ENCODE results near the gene GLI3.

DNA sequence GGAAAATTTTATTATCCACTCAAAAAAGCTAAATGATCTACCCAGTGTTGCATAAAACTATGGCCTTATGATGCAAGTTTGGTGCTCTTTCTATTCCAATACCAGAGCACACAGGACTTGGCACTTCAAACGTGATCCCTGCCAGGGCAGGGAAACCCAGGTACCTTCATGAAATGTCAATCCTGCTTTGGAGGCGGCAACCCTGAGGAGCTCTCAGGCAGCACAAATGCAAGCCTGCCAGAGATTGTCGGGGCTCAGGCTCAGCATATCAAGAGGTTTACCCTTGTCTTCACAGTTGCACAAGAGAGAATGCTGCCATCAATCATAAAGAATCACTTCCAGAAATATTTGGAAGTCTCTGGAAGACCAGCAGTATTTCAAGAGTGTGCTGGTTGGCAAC, 151.5 kb downstream of the GLI3 start:
- TF ChIP-seq ZNF423 (CRISPR knock-in tag; IDR thresholded peaks at IDR 0.05) (no peak), CREB1 (CRISPR knock-in tag; IDR thresholded peaks at IDR 0.05) (no peak), NFYB (CRISPR knock-in tag; conservative IDR thresholded peaks at IDR 0.05; ENCODE audit: low read depth) (no peak), NFE2L1 (CRISPR knock-in tag; IDR thresholded peaks at IDR 0.05) (no peak)
- TF ChIP-seq, protein P1, sequence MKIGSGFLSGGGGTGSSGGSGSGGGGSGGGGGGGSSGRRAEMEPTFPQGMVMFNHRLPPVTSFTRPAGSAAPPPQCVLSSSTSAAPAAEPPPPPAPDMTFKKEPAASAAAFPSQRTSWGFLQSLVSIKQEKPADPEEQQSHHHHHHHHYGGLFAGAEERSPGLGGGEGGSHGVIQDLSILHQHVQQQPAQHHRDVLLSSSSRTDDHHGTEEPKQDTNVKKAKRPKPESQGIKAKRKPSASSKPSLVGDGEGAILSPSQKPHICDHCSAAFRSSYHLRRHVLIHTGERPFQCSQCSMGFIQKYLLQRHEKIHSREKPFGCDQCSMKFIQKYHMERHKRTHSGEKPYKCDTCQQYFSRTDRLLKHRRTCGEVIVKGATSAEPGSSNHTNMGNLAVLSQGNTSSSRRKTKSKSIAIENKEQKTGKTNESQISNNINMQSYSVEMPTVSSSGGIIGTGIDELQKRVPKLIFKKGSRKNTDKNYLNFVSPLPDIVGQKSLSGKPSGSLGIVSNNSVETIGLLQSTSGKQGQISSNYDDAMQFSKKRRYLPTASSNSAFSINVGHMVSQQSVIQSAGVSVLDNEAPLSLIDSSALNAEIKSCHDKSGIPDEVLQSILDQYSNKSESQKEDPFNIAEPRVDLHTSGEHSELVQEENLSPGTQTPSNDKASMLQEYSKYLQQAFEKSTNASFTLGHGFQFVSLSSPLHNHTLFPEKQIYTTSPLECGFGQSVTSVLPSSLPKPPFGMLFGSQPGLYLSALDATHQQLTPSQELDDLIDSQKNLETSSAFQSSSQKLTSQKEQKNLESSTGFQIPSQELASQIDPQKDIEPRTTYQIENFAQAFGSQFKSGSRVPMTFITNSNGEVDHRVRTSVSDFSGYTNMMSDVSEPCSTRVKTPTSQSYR (CRISPR knock-in tag; IDR thresholded peaks at IDR 0.05), result no peak
- TF ChIP-seq, protein P2, sequence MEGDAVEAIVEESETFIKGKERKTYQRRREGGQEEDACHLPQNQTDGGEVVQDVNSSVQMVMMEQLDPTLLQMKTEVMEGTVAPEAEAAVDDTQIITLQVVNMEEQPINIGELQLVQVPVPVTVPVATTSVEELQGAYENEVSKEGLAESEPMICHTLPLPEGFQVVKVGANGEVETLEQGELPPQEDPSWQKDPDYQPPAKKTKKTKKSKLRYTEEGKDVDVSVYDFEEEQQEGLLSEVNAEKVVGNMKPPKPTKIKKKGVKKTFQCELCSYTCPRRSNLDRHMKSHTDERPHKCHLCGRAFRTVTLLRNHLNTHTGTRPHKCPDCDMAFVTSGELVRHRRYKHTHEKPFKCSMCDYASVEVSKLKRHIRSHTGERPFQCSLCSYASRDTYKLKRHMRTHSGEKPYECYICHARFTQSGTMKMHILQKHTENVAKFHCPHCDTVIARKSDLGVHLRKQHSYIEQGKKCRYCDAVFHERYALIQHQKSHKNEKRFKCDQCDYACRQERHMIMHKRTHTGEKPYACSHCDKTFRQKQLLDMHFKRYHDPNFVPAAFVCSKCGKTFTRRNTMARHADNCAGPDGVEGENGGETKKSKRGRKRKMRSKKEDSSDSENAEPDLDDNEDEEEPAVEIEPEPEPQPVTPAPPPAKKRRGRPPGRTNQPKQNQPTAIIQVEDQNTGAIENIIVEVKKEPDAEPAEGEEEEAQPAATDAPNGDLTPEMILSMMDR (IDR thresholded peaks at IDR 0.05), result no peak
- TF ChIP-seq, protein P3, sequence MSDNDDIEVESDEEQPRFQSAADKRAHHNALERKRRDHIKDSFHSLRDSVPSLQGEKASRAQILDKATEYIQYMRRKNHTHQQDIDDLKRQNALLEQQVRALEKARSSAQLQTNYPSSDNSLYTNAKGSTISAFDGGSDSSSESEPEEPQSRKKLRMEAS (CRISPR knock-in tag; IDR thresholded peaks at IDR 0.05), result no peak
- TF ChIP-seq, protein P4, sequence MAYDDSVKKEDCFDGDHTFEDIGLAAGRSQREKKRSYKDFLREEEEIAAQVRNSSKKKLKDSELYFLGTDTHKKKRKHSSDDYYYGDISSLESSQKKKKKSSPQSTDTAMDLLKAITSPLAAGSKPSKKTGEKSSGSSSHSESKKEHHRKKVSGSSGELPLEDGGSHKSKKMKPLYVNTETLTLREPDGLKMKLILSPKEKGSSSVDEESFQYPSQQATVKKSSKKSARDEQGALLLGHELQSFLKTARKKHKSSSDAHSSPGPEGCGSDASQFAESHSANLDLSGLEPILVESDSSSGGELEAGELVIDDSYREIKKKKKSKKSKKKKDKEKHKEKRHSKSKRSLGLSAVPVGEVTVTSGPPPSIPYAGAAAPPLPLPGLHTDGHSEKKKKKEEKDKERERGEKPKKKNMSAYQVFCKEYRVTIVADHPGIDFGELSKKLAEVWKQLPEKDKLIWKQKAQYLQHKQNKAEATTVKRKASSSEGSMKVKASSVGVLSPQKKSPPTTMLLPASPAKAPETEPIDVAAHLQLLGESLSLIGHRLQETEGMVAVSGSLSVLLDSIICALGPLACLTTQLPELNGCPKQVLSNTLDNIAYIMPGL (CRISPR knock-in tag; IDR thresholded peaks at IDR 0.05), result no peak
- TF ChIP-seq, protein P5, sequence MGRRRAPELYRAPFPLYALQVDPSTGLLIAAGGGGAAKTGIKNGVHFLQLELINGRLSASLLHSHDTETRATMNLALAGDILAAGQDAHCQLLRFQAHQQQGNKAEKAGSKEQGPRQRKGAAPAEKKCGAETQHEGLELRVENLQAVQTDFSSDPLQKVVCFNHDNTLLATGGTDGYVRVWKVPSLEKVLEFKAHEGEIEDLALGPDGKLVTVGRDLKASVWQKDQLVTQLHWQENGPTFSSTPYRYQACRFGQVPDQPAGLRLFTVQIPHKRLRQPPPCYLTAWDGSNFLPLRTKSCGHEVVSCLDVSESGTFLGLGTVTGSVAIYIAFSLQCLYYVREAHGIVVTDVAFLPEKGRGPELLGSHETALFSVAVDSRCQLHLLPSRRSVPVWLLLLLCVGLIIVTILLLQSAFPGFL (CRISPR knock-in tag; IDR thresholded peaks at IDR 0.05; ENCODE audit: borderline replicate concordance), result no peak
- TF ChIP-seq, protein P6, sequence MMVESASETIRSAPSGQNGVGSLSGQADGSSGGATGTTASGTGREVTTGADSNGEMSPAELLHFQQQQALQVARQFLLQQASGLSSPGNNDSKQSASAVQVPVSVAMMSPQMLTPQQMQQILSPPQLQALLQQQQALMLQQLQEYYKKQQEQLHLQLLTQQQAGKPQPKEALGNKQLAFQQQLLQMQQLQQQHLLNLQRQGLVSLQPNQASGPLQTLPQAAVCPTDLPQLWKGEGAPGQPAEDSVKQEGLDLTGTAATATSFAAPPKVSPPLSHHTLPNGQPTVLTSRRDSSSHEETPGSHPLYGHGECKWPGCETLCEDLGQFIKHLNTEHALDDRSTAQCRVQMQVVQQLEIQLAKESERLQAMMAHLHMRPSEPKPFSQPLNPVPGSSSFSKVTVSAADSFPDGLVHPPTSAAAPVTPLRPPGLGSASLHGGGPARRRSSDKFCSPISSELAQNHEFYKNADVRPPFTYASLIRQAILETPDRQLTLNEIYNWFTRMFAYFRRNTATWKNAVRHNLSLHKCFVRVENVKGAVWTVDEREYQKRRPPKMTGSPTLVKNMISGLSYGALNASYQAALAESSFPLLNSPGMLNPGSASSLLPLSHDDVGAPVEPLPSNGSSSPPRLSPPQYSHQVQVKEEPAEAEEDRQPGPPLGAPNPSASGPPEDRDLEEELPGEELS (CRISPR knock-in tag; IDR thresholded peaks at IDR 0.05), result no peak

Data from WTC11 (cell line).